H9 (cell line): ENCODE data around the gene MAML3. TPM values are rescaled to one million over a fixed set of nuclear protein-coding genes. Genes with fewer than 3 reads are reported as not detected.

Experiments
- DNase-seq: peaks from one replicate; pipeline ENCODE4 v3.0.0-alpha.2; 2017
- H2AFZ ChIP-seq: one replicate; pipeline ENCODE4 v1.6.1; 2013; ENCODE audit warnings: mild to moderate bottlenecking, low read length, control low read depth, moderate library complexity
- H2AK5ac ChIP-seq: 2 replicates; pipeline ENCODE4 v1.6.1; 2013; ENCODE audit warnings: low read length, control low read depth, mixed read lengths; ENCODE audit not compliant: insufficient read length
- H2BK120ac ChIP-seq: one replicate; pipeline ENCODE4 v1.6.1; 2013; ENCODE audit warnings: low read depth, mild to moderate bottlenecking, low read length, control low read depth, inconsistent platforms; ENCODE audit not compliant: poor library complexity, severe bottlenecking
- H2BK12ac ChIP-seq: 2 replicates; pipeline ENCODE4 v1.6.1; 2013; ENCODE audit warnings: low read length, control low read depth, mixed read lengths, low read depth; ENCODE audit not compliant: insufficient read length
- H2BK15ac ChIP-seq: 2 replicates; pipeline ENCODE4 v1.6.1; 2013; ENCODE audit warnings: low read depth, low read length, control low read depth
- H2BK20ac ChIP-seq: one replicate; pipeline ENCODE4 v1.6.1; 2013; ENCODE audit warnings: low read depth, mild to moderate bottlenecking, low read length, control low read depth, inconsistent platforms; ENCODE audit not compliant: poor library complexity, severe bottlenecking
- H2BK5ac ChIP-seq: 2 replicates; pipeline ENCODE4 v1.6.1; 2013; ENCODE audit warnings: low read length, control low read depth, mixed read lengths; ENCODE audit not compliant: insufficient read length
- H3K14ac ChIP-seq: 2 replicates; pipeline ENCODE4 v1.6.1; 2013; ENCODE audit warnings: low read length, control low read depth; ENCODE audit not compliant: insufficient read depth
- H3K18ac ChIP-seq: 2 replicates; pipeline ENCODE4 v1.6.1; 2013; ENCODE audit warnings: low read depth, mild to moderate bottlenecking, mixed read lengths, low read length, control low read depth; ENCODE audit not compliant: insufficient read length
- H3K23ac ChIP-seq: 2 replicates; pipeline ENCODE4 v1.6.1; 2013; ENCODE audit warnings: low read length, control low read depth, mixed read lengths, low read depth; ENCODE audit not compliant: insufficient read length
- H3K23me2 ChIP-seq: 2 replicates; pipeline ENCODE4 v1.6.1; 2013; ENCODE audit warnings: low read depth, mild to moderate bottlenecking, mixed read lengths, low read length, control low read depth; ENCODE audit not compliant: insufficient read length, poor library complexity, severe bottlenecking
- H3K27ac ChIP-seq: 2 replicates; pipeline ENCODE4 v1.5.1; 2013; ENCODE audit warnings: low read length, control low read depth, mixed read lengths, low read depth; ENCODE audit not compliant: insufficient read length
- H3K27me3 ChIP-seq: 2 replicates; pipeline ENCODE4 v1.6.1; 2013; ENCODE audit warnings: low read length, control low read depth, inconsistent platforms; ENCODE audit not compliant: insufficient read depth
- H3K4ac ChIP-seq: 2 replicates; pipeline ENCODE4 v1.6.1; 2013; ENCODE audit warnings: low read depth, mild to moderate bottlenecking, control low read depth, inconsistent platforms, low read length, moderate library complexity
- H3K4me1 ChIP-seq: 2 replicates; pipeline ENCODE4 v1.6.1; 2013; ENCODE audit warnings: low read length, control low read depth, inconsistent platforms; ENCODE audit not compliant: insufficient read depth
- H3K4me2 ChIP-seq: 2 replicates; pipeline ENCODE4 v1.6.1; 2013; ENCODE audit warnings: low read length, control low read depth, mixed read lengths; ENCODE audit not compliant: insufficient read length, insufficient read depth
- H3K56ac ChIP-seq: 2 replicates; pipeline ENCODE4 v1.6.1; 2013; ENCODE audit warnings: low read depth, mild to moderate bottlenecking, mixed read lengths, low read length, control low read depth; ENCODE audit not compliant: insufficient read length
- H3K79me1 ChIP-seq: 2 replicates; pipeline ENCODE4 v1.6.1; 2013; ENCODE audit warnings: low read depth, mild to moderate bottlenecking, moderate library complexity, low read length, control low read depth, inconsistent platforms; ENCODE audit not compliant: insufficient read depth, poor library complexity, severe bottlenecking
- H3K79me2 ChIP-seq: 2 replicates; pipeline ENCODE4 v1.6.1; 2013; ENCODE audit warnings: low read length, control low read depth, inconsistent platforms; ENCODE audit not compliant: insufficient read depth
- H3K9ac ChIP-seq: 2 replicates; pipeline ENCODE4 v1.6.1; 2013; ENCODE audit warnings: low read length, control low read depth, mixed read lengths; ENCODE audit not compliant: insufficient read length; ENCODE audit errors: extremely low read depth
- H3K9me3 ChIP-seq: one replicate; pipeline ENCODE4 v1.6.1; 2013; ENCODE audit warnings: low read depth, low read length, inconsistent platforms; ENCODE audit not compliant: control insufficient read depth
- H3T11ph ChIP-seq: one replicate; pipeline ENCODE4 v1.6.1; 2013; ENCODE audit warnings: mild to moderate bottlenecking, low read length, control low read depth, inconsistent platforms
- H4K20me1 ChIP-seq: one replicate; pipeline ENCODE4 v1.6.1; 2013; ENCODE audit not compliant: control insufficient read depth, insufficient read length, insufficient read depth
- H4K5ac ChIP-seq: 2 replicates; pipeline ENCODE4 v1.6.1; 2013; ENCODE audit warnings: low read depth, mild to moderate bottlenecking, mixed read lengths, low read length, control low read depth; ENCODE audit not compliant: insufficient read length
- H4K8ac ChIP-seq: replicated peaks from 2 replicates; pipeline ENCODE4 v1.6.1; 2013; ENCODE audit warnings: low read length, control low read depth, mixed read lengths, low read depth; ENCODE audit not compliant: insufficient read length
- H4K91ac ChIP-seq: 2 replicates; pipeline ENCODE4 v1.6.1; 2013; ENCODE audit warnings: low read depth, mild to moderate bottlenecking, moderate library complexity, mixed read lengths, low read length, control low read depth; ENCODE audit not compliant: insufficient read length
- H3K27ac Mint-ChIP-seq, 3 experiments: 2 replicates in 2 of 3; 3 replicates in 1 of 3; pipeline ENCODE4 v1.8.0; 2020 to 2021; ENCODE audit warnings: mixed read lengths in 3 of 3, mild to moderate bottlenecking in 1 of 3, moderate library complexity in 1 of 3
- H3K27me3 Mint-ChIP-seq: 2 replicates; pipeline ENCODE4 v1.8.0; 2021; ENCODE audit warnings: low read depth, mild to moderate bottlenecking, moderate library complexity, mixed read lengths
- H3K36me3 Mint-ChIP-seq, 3 experiments: 2 replicates in 2 of 3; 3 replicates in 1 of 3; pipeline ENCODE4 v1.8.0; 2020 to 2021; ENCODE audit warnings: low read depth in 3 of 3, mixed read lengths in 3 of 3; ENCODE audit not compliant: insufficient read depth in 1 of 3
- H3K4me1 Mint-ChIP-seq, 2 experiments: 2 replicates each; pipeline ENCODE4 v1.8.0; 2020; ENCODE audit warnings: mixed read lengths in 2 of 2
- H3K4me3 Mint-ChIP-seq, 2 experiments: 2 replicates in 1 of 2; 3 replicates in 1 of 2; pipeline ENCODE4 v1.8.0; 2020 to 2021; ENCODE audit warnings: mild to moderate bottlenecking in 2 of 2, mixed read lengths in 2 of 2, moderate library complexity in 1 of 2
- H3K9me3 Mint-ChIP-seq, 2 experiments: 2 replicates in 1 of 2; 3 replicates in 1 of 2; pipeline ENCODE4 v1.8.0; 2020; ENCODE audit warnings: mild to moderate bottlenecking in 2 of 2, mixed read lengths in 2 of 2, moderate library complexity in 1 of 2
- CTCF ChIP-seq: fragments of 200-600 bp; sonication (generic); conservative IDR thresholded peaks from 3 replicates; pipeline ENCODE4 v1.8.0; 2021; ENCODE audit warnings: antibody characterized with exemption, mild to moderate bottlenecking
- WGBS: extraction: QIAGEN DNeasy Blood & Tissue Kit; methylation state at CpG from one replicate; pipeline ENCODE4 v1.1.7; 2013; ENCODE audit warnings: missing lambda C conversion rate, low lambda C conversion rate, mixed read lengths; ENCODE audit not compliant: insufficient read length; ENCODE audit errors: extremely low coverage; 5-methylcytosine and 5-hydroxymethylcytosine counted together
- total RNA-seq: library from RNA; stranded (reverse); gene quantifications from 2 replicates; pipeline ENCODE4 v1.2.1, GENCODE V29; 2021

MAML3 gene
- total RNA-seq, 1 experiment from 2014 or later: 3.9 TPM

GRCh38 chr4:139674875-139675550 lies 479.0 kb downstream of the MAML3 start:
- no peaks in the 10 kb centered on the region for H3K9me3 Mint-ChIP-seq
- H2BK5ac ChIP-seq: no peak overlapping the region
- no peaks in the 10 kb centered on the region; the same call in 1 of the 2 replicates for H3K4me1 ChIP-seq
- H3K4me1 Mint-ChIP-seq: peaks cover 9 to 16% of the 10 kb centered on the region in 2 experiments
- H3K4ac ChIP-seq: no peak overlapping the region
- no peaks in the 10 kb centered on the region for H3K27me3 Mint-ChIP-seq
- H3K9me3 ChIP-seq: no peaks in the 10 kb centered on the region
- H2AFZ ChIP-seq: no peak overlapping the region
- TF ChIP-seq CTCF: no peak
- H3K14ac ChIP-seq: no peak overlapping the region
- no peak overlapping the region for H4K91ac ChIP-seq
- no peak overlapping the region for H3K27ac ChIP-seq
- H3K27me3 ChIP-seq: no peaks in the 10 kb centered on the region
- H3T11ph ChIP-seq: no peak overlapping the region
- no peak overlapping the region for H4K5ac ChIP-seq
- H4K20me1 ChIP-seq: no peaks in the 10 kb centered on the region
- no peak overlapping the region for H2BK20ac ChIP-seq
- H3K56ac ChIP-seq: no peak overlapping the region
- no peak overlapping the region for H3K4me2 ChIP-seq
- H2AK5ac ChIP-seq: no peak overlapping the region
- no peak overlapping the region for H3K18ac ChIP-seq
- H3K27ac Mint-ChIP-seq: no peak overlapping the region
- H3K79me2 ChIP-seq: no peaks in the 10 kb centered on the region
- no peak overlapping the region for H2BK15ac ChIP-seq
- no peak overlapping the region for H3K23ac ChIP-seq
- no peaks in the 10 kb centered on the region for H3K79me1 ChIP-seq
- no peak for DNase-seq
- H2BK120ac ChIP-seq: no peak overlapping the region
- no peak overlapping the region for H4K8ac ChIP-seq
- H3K9ac ChIP-seq: no peak overlapping the region
- no peak overlapping the region for H2BK12ac ChIP-seq
- no peaks in the 10 kb centered on the region for H3K23me2 ChIP-seq
- H3K4me3 Mint-ChIP-seq: no peak overlapping the region
- no CpG with 5 or more reads among the region's 10 CpGs for WGBS
- H3K36me3 Mint-ChIP-seq: peaks cover 3 to 8% (median 5%) of the 10 kb centered on the region in 3 experiments; a peak in 2 of 7 replicates
